Esophagus squamous epithelium (tissue), 5 donors: ENCODE measurements around the gene ANKRD11. TPM values are rescaled to one million over a fixed set of nuclear protein-coding genes. Genes with fewer than 3 reads are reported as not detected.

Experiments
- DNase-seq: peaks from one replicate; lab custom pipeline; 2025; lab: John Stamatoyannopoulos, UW
- H3K27ac ChIP-seq, 4 donors: fragments of 200-600 bp; sonication (generic); one replicate each; pipeline ENCODE4 v1.5.1; 2016 to 2019; ENCODE audit warnings: mild to moderate bottlenecking in 1 of 4
- H3K27me3 ChIP-seq, 4 donors: fragments of 200-600 bp; sonication (generic); 1 replicate in 3 of 4; 2 replicates in 1 of 4; pipeline versions ENCODE4 v1.5.1 to v1.6.0; 2017 to 2021; ENCODE audit warnings: antibody characterized with exemption in 1 of 4
- H3K36me3 ChIP-seq, 3 donors: fragments of 200-600 bp; sonication (generic); one replicate each; pipeline ENCODE4 v1.5.1; 2016 to 2019
- H3K4me1 ChIP-seq, 3 donors: fragments of 200-600 bp; sonication (generic); one replicate each; pipeline ENCODE4 v1.5.1; 2017 to 2019
- H3K4me3 ChIP-seq, 4 donors: fragments of 200-600 bp; sonication (generic); 1 replicate in 3 of 4; 2 replicates in 1 of 4; pipeline ENCODE4 v1.5.1; 2016 to 2019; ENCODE audit warnings: mild to moderate bottlenecking in 2 of 4, moderate library complexity in 1 of 4
- H3K9me3 ChIP-seq, 3 donors: fragments of 200-600 bp; sonication (generic); one replicate each; pipeline ENCODE4 v1.5.1; 2016 to 2019
- CTCF ChIP-seq, 6 experiments: fragments of 450-650 bp in 4 of 6; fragments of 200-600 bp in 2 of 6; sonication (generic) in 2 of 6; IDR thresholded peaks; one replicate each; pipeline ENCODE4 v1.5.1; 2016 to 2019; ENCODE audit warnings: antibody characterized with exemption in 6 of 6, mild to moderate bottlenecking in 4 of 6, moderate library complexity in 4 of 6
- POLR2A ChIP-seq, 4 donors: fragments of 450-650 bp; IDR thresholded peaks; one replicate each; pipeline ENCODE4 v1.6.1; 2017; ENCODE audit warnings: antibody characterized with exemption in 4 of 4, mild to moderate bottlenecking in 4 of 4, moderate library complexity in 3 of 4
- WGBS, 2 donors: methylation state at CpG; one replicate each; pipeline ENCODE4 v1.1.5; 2018; 5-methylcytosine and 5-hydroxymethylcytosine counted together
- intact Hi-C: fragments of 100-400 bp; cut with DNase I; formaldehyde crosslinking; loops from one replicate; pipeline ENCODE4 v1.15.0; 2022
- total RNA-seq, 4 donors: library from RNA; depleted of rRNA; stranded (reverse); fragments of >200 nt; gene quantifications; one replicate each; pipeline ENCODE4 v1.1.0, GENCODE V29; 2016
- donor health status: DM: yes; HTN: yes; CAD: no.

Gene ANKRD11
- total RNA-seq, 4 donors from 2014 or later = 51.0 to 72.7 (median 66.9) TPM

- Histone ChIP-seq H3K27ac (peak overlapping the region in 1 of 4 donors; percentile 78), H3K4me3 (no peak overlapping the region), H3K4me1 (peaks cover 84 to 100% (median 93%) of the 10 kb centered on the region in 3 donors), H3K36me3 (peaks cover 0 to 20% (median 0%) of the 10 kb centered on the region in 3 donors), H3K27me3 (no peaks in the 10 kb centered on the region), H3K9me3 (no peaks in the 10 kb centered on the region)
- TF ChIP-seq CTCF (IDR thresholded peaks at IDR 0.05) (no peak), POLR2A (IDR thresholded peaks at IDR 0.05) (no peak)
- no peak for DNase-seq
- intact Hi-C loops = no loop called here
- WGBS, 2 donors = 90 to 93% methylated on average over 10 to 11 of the region's 11 CpGs
Observed at GRCh38 chr16:89318430-89318758, 172.0 kb downstream of the ANKRD11 start.

GRCh38 chr16:89317729-89318429, 172.5 kb downstream of the ANKRD11 start:
- H3K4me1 ChIP-seq = peaks cover 81 to 100% (median 89%) of the 10 kb centered on the region in 3 donors
- peak overlapping the region in 3 of 4 donors; percentile 50 to 78 (median 63) for H3K27ac ChIP-seq
- peaks cover 4 to 25% (median 4%) of the 10 kb centered on the region in 3 donors for H3K36me3 ChIP-seq
- no peak overlapping the region for H3K4me3 ChIP-seq
- TF ChIP-seq CTCF (IDR thresholded peaks at IDR 0.05) = no peak
- TF ChIP-seq POLR2A (IDR thresholded peaks at IDR 0.05) = no peak
- DNase-seq = no peak
- H3K27me3 ChIP-seq = no peaks in the 10 kb centered on the region
- WGBS, 2 donors = 70 to 71% methylated on average over 14 to 23 of the region's 23 CpGs
- H3K9me3 ChIP-seq = no peaks in the 10 kb centered on the region
- intact Hi-C loops = no loop called here

- H3K9me3 ChIP-seq = no peaks in the 10 kb centered on the region
- no peak for DNase-seq
- no peak for TF ChIP-seq CTCF (IDR thresholded peaks at IDR 0.05)
- no peak for TF ChIP-seq POLR2A (IDR thresholded peaks at IDR 0.05)
- WGBS, 2 donors = 75 to 83% methylated on average over 4 to 11 of the region's 12 CpGs
- peaks cover 6 to 32% (median 11%) of the 10 kb centered on the region in 3 donors for H3K36me3 ChIP-seq
- no peaks in the 10 kb centered on the region for H3K27me3 ChIP-seq
- intact Hi-C loops = no loop called here
- peak overlapping the region; percentile 50 to 79 (median 70) for H3K27ac ChIP-seq
- H3K4me3 ChIP-seq = peak overlapping the region in 1 of 4 donors; percentile 21
- peaks cover 79 to 100% (median 82%) of the 10 kb centered on the region in 3 donors for H3K4me1 ChIP-seq
Observed at GRCh38 chr16:89317101-89317671, 173.2 kb downstream of the ANKRD11 start.

GRCh38 chr16:89316701-89317100, 173.7 kb downstream of the ANKRD11 start:
- DNase-seq = no peak
- Histone ChIP-seq H3K9me3 (no peaks in the 10 kb centered on the region), H3K27ac (peak overlapping the region; percentile 50 to 79 (median 70)), H3K36me3 (peaks cover 6 to 37% (median 16%) of the 10 kb centered on the region in 3 donors), H3K27me3 (no peaks in the 10 kb centered on the region), H3K4me3 (peak overlapping the region in 3 of 4 donors; percentile 6 to 30 (median 21)), H3K4me1 (peaks cover 77 to 100% (median 82%) of the 10 kb centered on the region in 3 donors)
- WGBS, 2 donors = 84 to 90% methylated on average over 4 to 14 of the region's 14 CpGs
- TF ChIP-seq POLR2A (IDR thresholded peaks at IDR 0.05) (no peak), CTCF (IDR thresholded peaks at IDR 0.05) (no peak)
- intact Hi-C loops = no loop called here
